EL (cell line): ENCODE data around the gene ZNF691.
"Not testable (repeated sequence)": the region's sequence is repeated elsewhere in the genome, so short reads cannot be mapped to it uniquely, and the experiment has no call there.

Experiments
- DNase-seq: peaks from one replicate; pipeline ENCODE4 v3.0.0-alpha.2; 2016

The ZNF691 gene

DNA sequence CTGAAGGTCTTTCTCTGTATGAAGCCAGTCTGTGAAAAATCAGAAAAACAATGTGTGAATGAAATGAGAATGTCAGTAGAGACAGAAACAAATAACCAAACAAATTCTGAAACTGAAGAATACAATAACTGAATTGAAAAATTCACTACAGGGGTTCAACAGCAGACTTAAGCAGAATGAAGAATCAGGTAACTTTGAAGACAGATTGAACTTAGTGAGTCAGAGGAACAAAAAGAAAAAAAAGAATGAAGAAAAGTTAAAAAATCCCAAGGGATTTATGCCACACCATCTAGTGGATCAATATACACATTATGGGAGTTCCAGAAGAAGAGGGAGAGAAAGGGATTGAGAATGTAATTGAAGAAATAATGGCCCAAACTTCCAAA, 14.6 kb downstream of the ZNF691 start:
- DNase-seq: no peak

DNA sequence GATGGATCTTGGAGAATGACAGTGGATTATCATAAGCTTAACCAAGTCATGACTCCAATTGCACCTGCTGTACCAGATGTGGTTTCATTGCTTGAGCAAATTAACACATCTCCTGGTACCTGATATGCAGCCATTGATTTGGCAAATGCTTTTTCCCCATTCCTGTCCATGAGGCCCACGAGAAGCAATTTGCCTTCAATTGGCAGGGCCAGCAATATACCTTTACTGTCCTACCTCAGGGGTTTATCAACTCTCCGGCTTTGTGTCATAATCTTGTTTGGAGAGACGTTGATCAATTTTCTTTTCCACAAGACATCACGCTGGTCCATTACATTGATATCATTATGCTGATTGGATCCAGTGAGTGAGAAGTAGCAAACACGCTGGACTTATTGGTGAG, 20.1 kb downstream of the ZNF691 start:
- no peak for DNase-seq

DNA sequence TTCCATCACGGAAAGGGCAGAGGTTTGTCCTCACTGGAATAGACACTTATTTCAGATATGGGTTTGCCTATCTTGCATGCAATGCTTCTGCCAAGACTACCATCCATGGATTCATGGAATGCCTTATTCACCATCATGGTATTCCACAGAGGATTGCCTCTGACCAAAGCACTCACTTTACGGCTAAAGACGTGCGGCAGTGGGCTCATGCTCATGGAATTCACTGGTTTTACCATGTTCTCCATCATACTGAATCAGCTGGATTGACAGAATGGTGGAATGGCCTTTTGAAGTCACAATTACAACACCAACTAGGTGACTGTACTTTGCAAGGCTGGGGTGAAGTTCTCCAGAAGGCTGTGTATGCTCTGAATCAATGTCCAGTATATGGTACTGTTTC, 22.1 kb downstream of the ZNF691 start:
- DNase-seq: peak; percentile 75

- not testable (repeated sequence) for DNase-seq
Measured at GRCh38 chr1:42869254-42869653, 22.8 kb downstream of the ZNF691 start.

- DNase-seq: not testable (repeated sequence)
Measured at GRCh38 chr1:42869751-42870150, 23.3 kb downstream of the ZNF691 start.

- not testable (repeated sequence) for DNase-seq
Measured at GRCh38 chr1:42873108-42873507, 26.7 kb downstream of the ZNF691 start.

- no peak for DNase-seq
Measured at GRCh38 chr1:42873670-42874069, 27.3 kb downstream of the ZNF691 start.

DNA sequence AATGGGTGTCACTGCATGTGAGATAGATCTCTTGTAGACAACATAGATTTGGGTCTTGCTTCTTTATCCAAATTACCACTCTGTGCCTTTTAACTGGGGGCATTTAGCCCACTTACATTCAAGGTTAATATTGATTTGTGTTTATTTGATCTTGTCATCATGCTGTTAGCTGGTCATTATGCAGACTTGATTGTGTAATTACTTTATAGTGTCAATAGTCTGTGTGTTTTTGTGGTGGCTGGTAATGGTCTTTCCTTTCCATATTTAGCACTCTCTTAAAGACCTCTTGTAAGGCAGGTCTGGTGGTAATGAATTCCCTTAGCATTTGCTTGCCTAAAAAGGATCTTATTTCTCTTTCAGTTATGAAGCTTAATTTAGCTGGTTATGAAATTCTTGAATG, 29.6 kb downstream of the ZNF691 start:
- DNase-seq: no peak

- DNase-seq: no peak
Measured at GRCh38 chr1:42877380-42877779, 31.0 kb downstream of the ZNF691 start.

DNA sequence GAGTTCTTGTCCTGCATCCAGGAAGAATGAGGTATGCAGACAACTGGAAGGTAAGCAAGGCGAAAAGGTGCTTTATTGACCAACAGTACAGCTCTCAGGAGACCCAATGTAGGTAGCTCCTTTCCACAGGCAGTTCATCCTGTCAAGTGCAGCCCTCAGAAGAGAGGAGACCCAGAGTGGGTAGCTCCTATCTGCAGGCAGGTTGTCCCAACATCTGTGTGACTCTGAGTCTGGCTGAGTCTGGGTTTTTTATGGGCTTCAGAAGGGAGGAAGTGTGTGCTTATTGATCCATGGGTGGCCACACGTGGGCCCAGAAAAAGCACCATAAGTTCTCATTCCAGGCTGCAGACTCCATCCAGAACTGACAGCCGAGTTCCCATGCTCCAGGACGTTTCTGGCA, 34.0 kb downstream of the ZNF691 start:
- DNase-seq: no peak

- DNase-seq: no peak
Measured at GRCh38 chr1:42886046-42886739, 39.8 kb downstream of the ZNF691 start.

GRCh38 chr1:42886800-42887199, 40.4 kb downstream of the ZNF691 start:
- DNase-seq: no peak

- no peak for DNase-seq
Measured at GRCh38 chr1:42887366-42887765, 41.0 kb downstream of the ZNF691 start.

GRCh38 chr1:42888013-42888633, 41.7 kb downstream of the ZNF691 start:
- DNase-seq: no peak

DNA sequence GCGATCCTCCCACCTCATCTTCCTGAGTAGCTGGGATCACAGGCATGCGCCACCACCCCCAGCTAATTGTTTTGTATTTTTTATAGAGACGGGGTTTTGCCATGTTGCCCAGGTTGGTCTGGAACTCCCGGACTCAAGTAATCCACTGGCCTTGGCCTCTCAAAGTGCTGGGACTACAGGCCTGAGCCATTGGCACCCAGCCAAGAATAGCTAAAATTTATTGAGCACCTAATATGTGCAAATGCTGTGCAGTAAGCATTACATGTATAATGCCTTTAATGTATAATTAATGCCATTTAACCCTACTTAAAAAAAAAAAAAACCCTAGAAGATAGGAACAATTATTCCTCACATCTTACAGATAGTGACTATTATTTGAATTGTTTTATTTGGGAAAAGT, 42.9 kb downstream of the ZNF691 start:
- no peak for DNase-seq

DNA sequence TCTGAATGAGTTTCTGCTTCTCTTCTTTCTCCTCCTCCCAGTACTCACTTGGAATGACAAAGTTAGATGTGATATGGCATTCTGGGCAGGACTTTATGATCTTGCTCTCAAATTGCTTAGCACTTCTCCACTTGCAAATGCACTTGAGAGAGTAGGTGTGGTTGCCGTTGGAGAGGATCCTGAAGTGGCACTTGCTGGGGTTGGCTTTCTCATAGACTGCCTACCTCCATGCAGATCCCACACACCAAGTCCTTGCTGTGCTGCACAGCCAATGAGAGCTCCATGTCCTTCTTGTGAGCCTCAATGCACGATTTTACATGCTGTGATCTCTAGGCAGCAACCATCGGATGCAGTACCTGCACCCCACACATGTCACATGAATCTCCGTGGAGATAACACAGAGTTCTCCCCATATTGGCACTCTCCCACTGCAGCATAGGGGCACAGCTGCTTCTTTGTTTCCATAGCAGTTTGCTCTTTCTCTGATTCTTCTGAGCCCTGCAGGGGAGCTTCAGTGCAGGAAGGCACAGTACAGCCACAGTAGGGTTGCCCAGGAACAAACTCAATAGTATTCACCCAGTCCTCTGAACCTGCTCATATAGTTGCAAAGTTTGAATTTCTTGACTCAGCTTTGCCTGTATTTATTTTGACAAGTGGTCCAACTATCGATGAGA, 45.2 kb downstream of the ZNF691 start:
- no peak for DNase-seq

DNA sequence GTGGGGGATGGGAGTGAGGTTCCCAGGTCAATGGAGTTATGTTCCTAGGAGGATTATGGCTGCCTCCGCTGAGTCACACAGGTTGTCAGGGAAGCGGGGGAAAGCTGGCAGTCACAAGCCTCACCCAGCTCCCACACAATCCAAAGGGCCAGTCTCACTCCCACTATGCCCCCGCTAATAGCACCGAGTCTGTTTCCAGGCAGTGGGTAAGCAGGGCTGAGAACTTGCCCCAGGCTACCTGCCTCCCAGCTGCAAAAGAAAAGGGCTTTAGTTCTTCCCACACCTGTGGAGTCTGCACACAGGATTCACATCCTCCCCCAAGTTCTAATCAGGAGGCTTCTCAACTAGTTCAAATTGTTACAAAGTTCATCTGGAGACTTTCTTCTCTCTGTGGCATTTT, 53.5 kb downstream of the ZNF691 start:
- not testable (repeated sequence) for DNase-seq
